Measurements from ENCODE around the gene PDE11A.

Gene PDE11A

DNA sequence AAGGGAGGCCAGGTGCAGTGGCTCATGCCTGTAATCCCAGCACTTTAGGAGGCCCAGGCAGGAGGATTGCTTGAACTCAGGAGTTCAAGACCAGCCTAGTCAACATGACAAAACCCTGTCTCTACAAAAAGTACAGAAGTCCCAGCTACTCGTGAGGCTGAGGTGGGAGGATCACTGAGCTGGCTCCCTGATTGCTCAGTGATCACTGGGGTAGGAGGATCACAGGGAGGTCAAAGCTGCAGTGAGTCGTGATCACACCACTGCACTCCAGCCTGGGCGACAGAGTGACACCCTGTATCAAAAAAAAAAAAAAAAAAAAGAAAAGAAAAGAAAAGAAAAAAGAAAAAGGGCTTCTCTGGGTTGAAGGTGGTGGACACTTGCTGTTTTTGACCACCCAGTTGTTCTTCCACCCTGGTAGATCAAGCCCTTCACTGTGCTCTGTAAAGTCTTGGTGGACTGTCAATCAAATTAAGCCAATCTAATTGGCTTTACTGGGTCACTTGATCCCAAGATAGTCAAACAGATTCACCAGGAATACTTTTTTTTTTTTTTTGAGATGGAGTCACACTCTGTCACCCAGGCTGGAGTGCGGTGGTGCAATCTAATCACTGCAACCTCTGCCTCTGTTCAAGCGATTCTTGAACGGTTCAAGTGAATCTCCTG lies 488.4 kb downstream of the PDE11A start:
- TF ChIP-seq, protein P1, sequence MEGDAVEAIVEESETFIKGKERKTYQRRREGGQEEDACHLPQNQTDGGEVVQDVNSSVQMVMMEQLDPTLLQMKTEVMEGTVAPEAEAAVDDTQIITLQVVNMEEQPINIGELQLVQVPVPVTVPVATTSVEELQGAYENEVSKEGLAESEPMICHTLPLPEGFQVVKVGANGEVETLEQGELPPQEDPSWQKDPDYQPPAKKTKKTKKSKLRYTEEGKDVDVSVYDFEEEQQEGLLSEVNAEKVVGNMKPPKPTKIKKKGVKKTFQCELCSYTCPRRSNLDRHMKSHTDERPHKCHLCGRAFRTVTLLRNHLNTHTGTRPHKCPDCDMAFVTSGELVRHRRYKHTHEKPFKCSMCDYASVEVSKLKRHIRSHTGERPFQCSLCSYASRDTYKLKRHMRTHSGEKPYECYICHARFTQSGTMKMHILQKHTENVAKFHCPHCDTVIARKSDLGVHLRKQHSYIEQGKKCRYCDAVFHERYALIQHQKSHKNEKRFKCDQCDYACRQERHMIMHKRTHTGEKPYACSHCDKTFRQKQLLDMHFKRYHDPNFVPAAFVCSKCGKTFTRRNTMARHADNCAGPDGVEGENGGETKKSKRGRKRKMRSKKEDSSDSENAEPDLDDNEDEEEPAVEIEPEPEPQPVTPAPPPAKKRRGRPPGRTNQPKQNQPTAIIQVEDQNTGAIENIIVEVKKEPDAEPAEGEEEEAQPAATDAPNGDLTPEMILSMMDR (conservative IDR thresholded peaks at IDR 0.05; ENCODE audit: control insufficient read depth, insufficient read depth, low read depth, low read length), result no peak
- peak; percentile 30 for DNase-seq (ENCODE audit: low read depth)
- no peak overlapping the region for H3K4me3 ChIP-seq (ENCODE audit: control insufficient read depth, low read depth, low read length)

DNA sequence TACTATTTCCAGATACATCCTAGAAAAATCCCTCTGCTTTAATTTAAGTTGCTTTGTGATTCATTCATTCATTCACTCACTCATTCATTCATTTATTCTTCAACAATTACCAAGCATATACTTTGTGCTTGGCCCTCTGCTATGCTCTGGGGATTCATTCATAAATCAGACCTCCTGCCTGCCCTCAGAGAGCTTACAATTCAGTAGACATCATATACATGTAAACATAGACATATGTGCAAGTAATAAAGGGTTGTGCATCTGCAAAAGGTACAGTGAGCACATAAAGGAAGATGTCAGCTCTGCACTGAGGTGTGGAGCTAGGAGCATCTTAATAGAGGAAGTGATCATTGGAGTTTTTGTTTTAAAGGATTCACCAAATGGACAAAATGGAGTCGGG lies 490.6 kb downstream of the PDE11A start:
- no peak overlapping the region for H3K4me3 ChIP-seq (ENCODE audit: control insufficient read depth, low read depth, low read length)
- TF ChIP-seq, protein P1 (conservative IDR thresholded peaks at IDR 0.05; ENCODE audit: control insufficient read depth, insufficient read depth, low read depth, low read length), result no peak
- no peak for DNase-seq (ENCODE audit: low read depth)

DNA sequence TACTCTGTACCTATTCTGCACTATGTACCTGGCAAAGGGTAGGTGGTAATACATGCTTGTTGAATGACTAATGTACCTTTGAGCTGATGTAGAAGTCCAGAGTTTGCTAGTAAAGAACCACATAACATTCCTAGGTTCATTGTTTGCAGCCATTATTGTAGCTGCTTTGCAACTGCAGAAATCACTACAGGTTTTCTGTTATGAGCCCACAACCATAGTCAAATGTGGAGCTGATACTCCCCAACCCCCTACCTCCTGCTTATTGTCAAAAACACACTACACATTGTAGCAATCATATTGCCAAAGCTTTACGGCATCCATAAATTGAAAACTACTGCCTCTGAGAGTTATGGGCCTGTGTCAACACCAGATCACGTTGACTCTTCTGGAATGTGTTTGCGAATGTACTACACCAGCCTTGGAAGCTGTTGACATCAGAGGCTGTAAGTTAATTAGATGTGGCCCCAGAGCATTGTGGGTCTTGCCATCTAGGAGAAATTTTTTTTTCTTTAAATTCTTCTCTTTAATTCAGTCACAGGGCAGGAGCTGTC lies 493.0 kb downstream of the PDE11A start:
- TF ChIP-seq, protein P1 (conservative IDR thresholded peaks at IDR 0.05; ENCODE audit: control insufficient read depth, insufficient read depth, low read depth, low read length), result no peak
- DNase-seq (ENCODE audit: low read depth), result no peak

DNA sequence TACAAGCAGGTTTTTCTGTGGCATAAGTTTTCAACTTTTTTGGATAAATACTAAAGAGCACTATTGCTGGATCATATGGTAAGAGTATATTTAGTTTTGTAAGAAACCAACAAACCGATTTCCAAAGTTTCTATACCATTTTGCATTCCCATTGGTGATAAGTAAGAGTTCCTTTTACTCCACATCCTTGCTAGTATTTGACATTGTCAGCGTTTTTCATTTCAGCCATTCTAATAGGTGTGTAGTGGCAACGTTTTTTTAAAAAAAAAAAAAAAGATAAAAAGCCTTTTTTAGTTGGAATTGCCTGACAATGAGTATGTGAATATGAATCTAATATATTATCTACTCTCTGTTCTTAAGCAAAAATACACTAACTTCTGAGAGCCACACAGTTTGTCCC lies 494.1 kb downstream of the PDE11A start:
- no peak for DNase-seq (ENCODE audit: low read depth)
- H3K4me3 ChIP-seq (ENCODE audit: control insufficient read depth, low read depth, low read length), result no peak overlapping the region
- TF ChIP-seq, protein P1 (conservative IDR thresholded peaks at IDR 0.05; ENCODE audit: control insufficient read depth, insufficient read depth, low read depth, low read length), result no peak

More for the DNA sequence above, 493.0 kb downstream of the PDE11A start:
- no peak overlapping the region for H3K4me3 ChIP-seq (ENCODE audit: control insufficient read depth, low read depth, low read length)

DNA sequence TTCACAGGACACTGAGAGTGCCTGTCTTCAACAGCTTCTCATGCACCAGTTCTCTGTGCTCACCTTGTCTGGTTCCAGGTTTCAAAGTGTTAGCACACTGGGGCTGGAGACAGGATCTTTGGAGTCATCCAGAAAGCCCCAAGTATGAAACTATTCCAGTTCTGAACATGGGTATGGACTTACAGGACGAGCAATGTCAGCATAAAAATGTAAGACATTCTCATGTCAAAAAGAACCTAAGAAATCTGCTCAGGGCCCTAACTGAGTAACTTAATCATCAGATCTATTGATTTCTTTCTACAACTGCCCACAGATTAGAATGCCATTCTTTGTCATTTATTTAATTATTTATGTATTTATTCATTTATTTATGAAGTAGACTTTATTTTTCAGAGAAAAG lies 495.5 kb downstream of the PDE11A start:
- DNase-seq (ENCODE audit: low read depth), result no peak
- no peak overlapping the region for H3K4me3 ChIP-seq (ENCODE audit: control insufficient read depth, low read depth, low read length)
- TF ChIP-seq, protein P1 (conservative IDR thresholded peaks at IDR 0.05; ENCODE audit: control insufficient read depth, insufficient read depth, low read depth, low read length), result no peak

DNA sequence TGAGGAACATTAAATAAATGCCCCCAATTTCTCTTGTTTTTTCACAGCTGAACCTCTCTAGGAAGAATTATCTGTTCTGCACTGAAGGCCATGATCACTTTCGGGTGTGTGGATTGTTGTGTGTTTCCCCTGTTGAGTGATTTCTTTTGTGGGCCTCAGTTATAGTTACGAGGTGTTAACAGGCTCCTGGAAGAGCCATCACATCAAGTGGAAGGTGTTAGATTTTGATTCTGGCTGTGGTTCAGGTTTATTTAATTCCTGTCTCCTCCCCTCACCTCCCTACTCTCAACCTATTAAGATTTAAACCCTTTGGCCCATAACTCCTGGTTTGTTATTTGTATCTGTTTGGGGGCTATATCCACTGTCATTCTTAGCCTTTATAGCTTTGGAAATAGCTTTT lies 497.2 kb downstream of the PDE11A start:
- no peak overlapping the region for H3K4me3 ChIP-seq (ENCODE audit: control insufficient read depth, low read depth, low read length)
- TF ChIP-seq, protein P1 (conservative IDR thresholded peaks at IDR 0.05; ENCODE audit: control insufficient read depth, insufficient read depth, low read depth, low read length), result no peak
- DNase-seq (ENCODE audit: low read depth), result no peak

Measured in fibroblast of mammary gland (primary cell).